NB4 (cell line): ENCODE results near the gene ABHD11.

ENCODE experiments used
- DNase-seq: peaks from one replicate; pipeline ENCODE4 v3.0.0; 2010; ENCODE audit warnings: low read depth
- H3K4me3 ChIP-seq: one replicate; pipeline ENCODE4 v1.5.1; 2011; ENCODE audit warnings: mild to moderate bottlenecking, low read depth, low read length, moderate library complexity
- CTCF ChIP-seq: IDR thresholded peaks from one replicate; pipeline ENCODE4 v1.5.1; 2012; ENCODE audit warnings: low read depth, low read length
- MAX ChIP-seq: IDR thresholded peaks from 2 replicates; pipeline ENCODE4 v1.6.1; 2011; ENCODE audit warnings: low read depth, low read length
- MYC ChIP-seq: IDR thresholded peaks from 2 replicates; pipeline ENCODE4 v1.6.1; 2011; ENCODE audit warnings: low read depth, low read length
- POLR2A ChIP-seq: IDR thresholded peaks from 2 replicates; pipeline ENCODE4 v1.6.1; 2011; ENCODE audit warnings: mild to moderate bottlenecking; ENCODE audit not compliant: insufficient read length; ENCODE audit errors: extremely low read depth

Gene ABHD11

GRCh38 chr7:73718905-73719805, 19.4 kb downstream of the ABHD11 start, which contains the start of gene STX1A:
TSS of gene STX1A (minus strand) at chr7:73719669. CDS start at chr7:73719631, 38 bp downstream.
- DNase-seq: peak; percentile 80
- peak; percentile 50 for TF ChIP-seq POLR2A
- peak; percentile 58 for TF ChIP-seq MAX
- no peak for TF ChIP-seq MYC
- TF ChIP-seq CTCF: no peak
- H3K4me3 ChIP-seq: peak within 1 kb of the TSS; percentile 69

DNA sequence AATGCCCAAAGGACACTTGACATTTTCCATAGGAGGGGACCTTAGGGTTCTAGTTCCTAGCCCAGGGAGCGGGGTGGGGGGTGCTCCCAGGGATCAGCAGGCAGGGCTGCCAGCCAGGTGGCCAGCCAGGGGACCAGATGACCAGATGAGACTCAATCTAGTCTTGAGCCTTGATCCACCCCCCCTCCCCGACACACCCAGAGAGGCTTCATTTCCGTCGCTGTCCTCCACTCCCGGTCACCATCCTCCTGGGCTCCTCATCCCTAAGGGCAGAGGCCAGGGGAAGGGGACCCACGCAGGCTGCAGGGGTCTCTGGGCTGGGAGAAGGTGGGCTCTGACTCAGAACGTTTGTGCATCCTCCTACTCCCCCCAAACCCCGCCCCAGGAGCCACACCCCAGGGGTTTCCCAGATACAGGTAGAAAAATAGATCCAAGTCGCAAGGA, 20.1 kb downstream of the ABHD11 start:
- no peak for DNase-seq
- H3K4me3 ChIP-seq: peak overlapping the region; percentile 69
- TF ChIP-seq MYC (no peak), POLR2A (no peak), CTCF (no peak)

GRCh38 chr7:73717991-73718405, 20.6 kb downstream of the ABHD11 start:
- no peak for TF ChIP-seq CTCF
- peak; percentile 82 for TF ChIP-seq MAX
- TF ChIP-seq POLR2A: no peak
- peak; percentile 85 for TF ChIP-seq MYC
- H3K4me3 ChIP-seq: peak overlapping the region; percentile 69
- peak; percentile 98 for DNase-seq

DNA sequence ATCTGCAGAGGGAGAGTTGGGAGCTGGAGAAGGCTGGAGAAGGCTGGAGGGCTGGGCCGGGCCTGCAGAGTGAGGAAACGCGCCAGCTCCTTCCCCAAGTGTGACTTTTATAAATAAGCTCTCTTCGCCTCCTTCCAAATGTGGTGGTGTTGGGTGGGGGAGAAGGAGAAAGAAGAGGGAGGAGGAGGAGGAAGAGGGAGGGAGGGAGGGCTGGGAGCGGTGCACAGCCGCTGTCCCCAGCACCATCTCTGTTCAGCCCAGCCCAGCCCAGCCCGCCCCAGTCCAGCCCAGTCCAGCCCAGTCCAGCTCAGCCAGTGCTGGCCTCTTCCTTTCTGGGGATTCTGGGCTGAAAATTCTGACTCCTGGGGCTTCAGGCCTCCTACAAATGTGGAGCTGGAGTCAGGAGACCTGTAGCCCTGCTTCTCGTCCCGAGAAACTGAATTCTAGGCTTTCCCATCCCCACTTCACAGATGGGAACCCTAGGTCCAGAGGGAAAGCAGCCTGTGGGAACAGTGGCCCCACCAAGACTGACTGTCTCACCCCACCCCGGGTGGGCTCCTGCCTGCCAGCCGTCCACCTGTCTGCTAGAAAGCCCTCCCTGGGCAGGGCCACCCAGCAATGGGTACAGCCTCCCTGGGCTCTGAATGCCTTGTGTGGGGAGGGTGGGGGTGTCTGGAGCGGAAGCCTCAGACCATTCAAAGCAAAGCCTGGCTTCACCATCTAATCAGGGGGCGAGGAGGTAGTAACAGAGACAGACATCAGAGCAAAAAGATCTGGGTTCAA, 21.4 kb downstream of the ABHD11 start:
- no peak for DNase-seq
- peak overlapping the region; percentile 49 for H3K4me3 ChIP-seq
- TF ChIP-seq MYC: no peak
- no peak for TF ChIP-seq MAX
- no peak for TF ChIP-seq POLR2A
- TF ChIP-seq CTCF: no peak

GRCh38 chr7:73716318-73716890, 22.2 kb downstream of the ABHD11 start:
- no peak for DNase-seq
- TF ChIP-seq MAX: no peak
- TF ChIP-seq CTCF: no peak
- no peak for TF ChIP-seq MYC
- H3K4me3 ChIP-seq: no peak overlapping the region
